ENCODE results near the gene SORCS3.

The SORCS3 gene

GRCh38 chr10:105138358-105138757 lies 497.3 kb downstream of the SORCS3 start:
- no peak overlapping the region for H2AFZ ChIP-seq (ENCODE audit: low read length)
- no peak overlapping the region for H3K4me3 ChIP-seq (ENCODE audit: low read length, poor library complexity, severe bottlenecking)
- no peaks in the 10 kb centered on the region for H3K27me3 ChIP-seq (ENCODE audit: insufficient read depth, low read length, poor library complexity, severe bottlenecking)
- H3K9me2 ChIP-seq (replicated peaks; ENCODE audit: low read depth, low read length): no peaks in the 10 kb centered on the region
- H3F3A ChIP-seq (ENCODE audit: low read depth): no peaks in the 10 kb centered on the region
- H3K4me2 ChIP-seq (ENCODE audit: low read depth, low read length, poor library complexity, severe bottlenecking): no peak overlapping the region
- H3K79me2 ChIP-seq (ENCODE audit: insufficient read depth, low read length): no peaks in the 10 kb centered on the region
- no peak for TF ChIP-seq CTCF (conservative IDR thresholded peaks at IDR 0.05; ENCODE audit: low read length)
- TF ChIP-seq EZH2phosphoT487 (IDR thresholded peaks at IDR 0.05; ENCODE audit: borderline replicate concordance): no peak
- no peaks in the 10 kb centered on the region for H3K4me1 ChIP-seq (ENCODE audit: insufficient read depth, low read length, poor library complexity, severe bottlenecking)
- H3K9me3 ChIP-seq (ENCODE audit: insufficient read depth, low read depth, low read length): no peaks in the 10 kb centered on the region
- H3K36me3 ChIP-seq (ENCODE audit: insufficient read depth, low read length): no peaks in the 10 kb centered on the region
- H3K9ac ChIP-seq (ENCODE audit: low read depth, low read length, poor library complexity, severe bottlenecking): no peak overlapping the region
- no peaks in the 10 kb centered on the region for H4K20me1 ChIP-seq (ENCODE audit: insufficient read depth, low read length, poor library complexity, severe bottlenecking)

GRCh38 chr10:105139363-105139896 lies 498.3 kb downstream of the SORCS3 start:
- H3F3A ChIP-seq (ENCODE audit: low read depth): no peaks in the 10 kb centered on the region
- H3K27me3 ChIP-seq (ENCODE audit: insufficient read depth, low read length, poor library complexity, severe bottlenecking): no peaks in the 10 kb centered on the region
- no peaks in the 10 kb centered on the region for H4K20me1 ChIP-seq (ENCODE audit: insufficient read depth, low read length, poor library complexity, severe bottlenecking)
- no peaks in the 10 kb centered on the region for H3K9me3 ChIP-seq (ENCODE audit: insufficient read depth, low read depth, low read length)
- no peak overlapping the region for H3K4me3 ChIP-seq (ENCODE audit: low read length, poor library complexity, severe bottlenecking)
- H3K4me2 ChIP-seq (ENCODE audit: low read depth, low read length, poor library complexity, severe bottlenecking): no peak overlapping the region
- TF ChIP-seq EZH2phosphoT487 (IDR thresholded peaks at IDR 0.05; ENCODE audit: borderline replicate concordance) (no peak), CTCF (conservative IDR thresholded peaks at IDR 0.05; ENCODE audit: low read length) (no peak)
- H3K9me2 ChIP-seq (replicated peaks; ENCODE audit: low read depth, low read length): no peaks in the 10 kb centered on the region
- H3K36me3 ChIP-seq (ENCODE audit: insufficient read depth, low read length): no peaks in the 10 kb centered on the region
- H3K4me1 ChIP-seq (ENCODE audit: insufficient read depth, low read length, poor library complexity, severe bottlenecking): no peaks in the 10 kb centered on the region
- no peaks in the 10 kb centered on the region for H3K79me2 ChIP-seq (ENCODE audit: insufficient read depth, low read length)
- no peak overlapping the region for H3K9ac ChIP-seq (ENCODE audit: low read depth, low read length, poor library complexity, severe bottlenecking)
- H2AFZ ChIP-seq (ENCODE audit: low read length): no peak overlapping the region

- no peaks in the 10 kb centered on the region for H3K27me3 ChIP-seq (ENCODE audit: insufficient read depth, low read length, poor library complexity, severe bottlenecking)
- H3F3A ChIP-seq (ENCODE audit: low read depth): no peaks in the 10 kb centered on the region
- no peak overlapping the region for H2AFZ ChIP-seq (ENCODE audit: low read length)
- H4K20me1 ChIP-seq (ENCODE audit: insufficient read depth, low read length, poor library complexity, severe bottlenecking): no peaks in the 10 kb centered on the region
- H3K4me2 ChIP-seq (ENCODE audit: low read depth, low read length, poor library complexity, severe bottlenecking): no peak overlapping the region
- H3K9ac ChIP-seq (ENCODE audit: low read depth, low read length, poor library complexity, severe bottlenecking): no peak overlapping the region
- H3K4me3 ChIP-seq (ENCODE audit: low read length, poor library complexity, severe bottlenecking): no peak overlapping the region
- no peaks in the 10 kb centered on the region for H3K9me2 ChIP-seq (replicated peaks; ENCODE audit: low read depth, low read length)
- H3K79me2 ChIP-seq (ENCODE audit: insufficient read depth, low read length): no peaks in the 10 kb centered on the region
- H3K36me3 ChIP-seq (ENCODE audit: insufficient read depth, low read length): no peaks in the 10 kb centered on the region
- no peaks in the 10 kb centered on the region for H3K4me1 ChIP-seq (ENCODE audit: insufficient read depth, low read length, poor library complexity, severe bottlenecking)
- TF ChIP-seq EZH2phosphoT487 (IDR thresholded peaks at IDR 0.05; ENCODE audit: borderline replicate concordance): no peak
- no peak for TF ChIP-seq CTCF (conservative IDR thresholded peaks at IDR 0.05; ENCODE audit: low read length)
- no peaks in the 10 kb centered on the region for H3K9me3 ChIP-seq (ENCODE audit: insufficient read depth, low read depth, low read length)
These were observed 499.5 kb downstream of the SORCS3 start for GRCh38 chr10:105140600-105140999.

Data from Loucy (cell line).